Measurements from ENCODE around the gene SUPT7L.

GRCh38 chr2:27638709-27639108 lies 24.7 kb downstream of the SUPT7L start:
- TF ChIP-seq CTCF (IDR thresholded peaks at IDR 0.05) (no peak), POLR2A (IDR thresholded peaks at IDR 0.05) (no peak)
